OCI-M2 (cell line): ENCODE data around the gene FAM200C.

Experiments
- DNase-seq: peaks from one replicate; lab custom pipeline; 2025; ENCODE audit not compliant: unreplicated experiment; lab: John Stamatoyannopoulos, UW

FAM200C gene

GRCh38 chr5:160369990-160370712 lies 29.7 kb downstream of the FAM200C start, which contains the start of gene C1QTNF2:
Gene C1QTNF2 (minus strand): TSS chr5:160370626. CDS start chr5:160355011, 15,615 bp downstream.
- no peak for DNase-seq

- no peak for DNase-seq
These were observed 32.0 kb downstream of the FAM200C start for GRCh38 chr5:160367885-160368284.

GRCh38 chr5:160367261-160367660 lies 32.6 kb downstream of the FAM200C start:
- DNase-seq = no peak

- no peak for DNase-seq
These were observed 33.6 kb downstream of the FAM200C start for GRCh38 chr5:160366230-160366629.

GRCh38 chr5:160363660-160364395 lies 36.0 kb downstream of the FAM200C start:
- DNase-seq = no peak

GRCh38 chr5:160363211-160363610 lies 36.6 kb downstream of the FAM200C start:
- DNase-seq = no peak

- DNase-seq = no peak
These were observed 38.1 kb downstream of the FAM200C start for GRCh38 chr5:160361624-160362228.

- no peak for DNase-seq
These were observed 39.5 kb downstream of the FAM200C start for GRCh38 chr5:160360310-160360709.

- DNase-seq = no peak
These were observed 40.0 kb downstream of the FAM200C start for GRCh38 chr5:160359816-160360215.

- DNase-seq = no peak
These were observed 40.6 kb downstream of the FAM200C start for GRCh38 chr5:160359242-160359641.

GRCh38 chr5:160357861-160358411 lies 41.9 kb downstream of the FAM200C start:
- no peak for DNase-seq

GRCh38 chr5:160357394-160357793 lies 42.5 kb downstream of the FAM200C start:
- DNase-seq = no peak

- DNase-seq = no peak
These were observed 43.1 kb downstream of the FAM200C start for GRCh38 chr5:160356550-160357347.

GRCh38 chr5:160354666-160355065 lies 45.2 kb downstream of the FAM200C start:
- no peak for DNase-seq

- DNase-seq = no peak
These were observed 46.5 kb downstream of the FAM200C start for GRCh38 chr5:160353379-160353778.

- no peak for DNase-seq
These were observed 47.5 kb downstream of the FAM200C start for GRCh38 chr5:160352308-160352707.

GRCh38 chr5:160349935-160350303 lies 49.9 kb downstream of the FAM200C start:
- DNase-seq = no peak

GRCh38 chr5:160349249-160349934 lies 50.5 kb downstream of the FAM200C start:
- no peak for DNase-seq

- no peak for DNase-seq
These were observed 51.8 kb downstream of the FAM200C start for GRCh38 chr5:160348080-160348479.

GRCh38 chr5:160347448-160347847 lies 52.4 kb downstream of the FAM200C start:
- DNase-seq = no peak
